CD14-positive monocyte (primary cell): ENCODE data around the gene ANAPC16. TPM values are rescaled to one million over a fixed set of nuclear protein-coding genes. Genes with fewer than 3 reads are reported as not detected.

Source experiments
- DNase-seq, 3 donors: peaks; one replicate each; pipeline ENCODE4 v3.0.0-alpha.2; 2011 to 2022
- H2AFZ ChIP-seq: 2 replicates; pipeline ENCODE4 v1.6.0; 2012; ENCODE audit warnings: mild to moderate bottlenecking, low read depth, low read length, inconsistent platforms; ENCODE audit not compliant: insufficient read depth, poor library complexity, severe bottlenecking
- H3K27ac ChIP-seq, 2 donors: 1 replicate in 1 of 2; 2 replicates in 1 of 2; pipeline ENCODE4 v1.5.1; 2012 to 2013; ENCODE audit warnings: low read length in 2 of 2, control low read depth in 1 of 2, inconsistent platforms in 1 of 2, low read depth in 1 of 2, mild to moderate bottlenecking in 1 of 2
- H3K27me3 ChIP-seq, 2 donors: one replicate each; pipeline versions ENCODE4 v1.6.0 to v1.6.1; 2011 to 2013; ENCODE audit warnings: low read length in 2 of 2; ENCODE audit not compliant: control insufficient read depth in 2 of 2, insufficient read depth in 2 of 2
- H3K36me3 ChIP-seq, 2 donors: replicated peaks in 1 of 2; 1 replicate in 1 of 2; 2 replicates in 1 of 2; pipeline versions ENCODE4 v1.5.1 to v1.6.1; 2012 to 2013; ENCODE audit warnings: low read length in 2 of 2, control low read depth in 1 of 2, inconsistent platforms in 1 of 2, mild to moderate bottlenecking in 1 of 2; ENCODE audit not compliant: insufficient read depth in 2 of 2, control insufficient read depth in 1 of 2
- H3K4me1 ChIP-seq, 2 donors: 1 replicate in 1 of 2; 2 replicates in 1 of 2; pipeline versions ENCODE4 v1.5.1 to v1.6.1; 2012 to 2013; ENCODE audit warnings: low read length in 2 of 2, control low read depth in 1 of 2, inconsistent platforms in 1 of 2, mild to moderate bottlenecking in 1 of 2, moderate library complexity in 1 of 2; ENCODE audit not compliant: insufficient read depth in 2 of 2, control insufficient read depth in 1 of 2
- H3K4me2 ChIP-seq: replicated peaks from 2 replicates; pipeline ENCODE3; 2012; ENCODE audit warnings: low read length, moderate library complexity, mild to moderate bottlenecking; ENCODE audit not compliant: poor library complexity, severe bottlenecking; ENCODE audit errors: extremely low read depth
- H3K4me3 ChIP-seq, 3 experiments: fragments of 200-600 bp in 1 of 3; sonication (generic) in 1 of 3; replicated peaks in 1 of 3; 1 replicate in 2 of 3; 2 replicates in 1 of 3; pipeline ENCODE4 v1.5.1; 2011 to 2013; ENCODE audit warnings: low read length in 3 of 3, mild to moderate bottlenecking in 3 of 3, control low read depth in 2 of 3, low read depth in 2 of 3, inconsistent platforms in 1 of 3, moderate library complexity in 1 of 3
- H3K79me2 ChIP-seq: 2 replicates; pipeline ENCODE4 v1.6.0; 2012; ENCODE audit warnings: mild to moderate bottlenecking, control low read depth, inconsistent platforms, low read length, moderate library complexity; ENCODE audit not compliant: insufficient read depth
- H3K9ac ChIP-seq: 2 replicates; pipeline ENCODE4 v1.6.0; 2017; ENCODE audit warnings: low read length, mild to moderate bottlenecking; ENCODE audit not compliant: insufficient read depth, poor library complexity, severe bottlenecking
- H3K9me3 ChIP-seq, 2 donors: replicated peaks in 1 of 2; 1 replicate in 1 of 2; 2 replicates in 1 of 2; pipeline versions ENCODE4 v1.5.1 to v1.6.1; 2012 to 2013; ENCODE audit warnings: low read length in 2 of 2, control low read depth in 1 of 2; ENCODE audit not compliant: control insufficient read depth in 1 of 2, insufficient read depth in 1 of 2
- H4K20me1 ChIP-seq: 2 replicates; pipeline ENCODE4 v1.6.0; 2012; ENCODE audit warnings: mild to moderate bottlenecking, low read length, control low read depth, moderate library complexity; ENCODE audit not compliant: insufficient read depth
- H3K27ac Mint-ChIP-seq, 7 donors: one replicate each; pipeline ENCODE4 v1.8.0; 2020; ENCODE audit warnings: mild to moderate bottlenecking in 7 of 7, mixed read lengths in 7 of 7, moderate library complexity in 6 of 7, inconsistent platforms in 2 of 7
- H3K27me3 Mint-ChIP-seq, 3 donors: one replicate each; pipeline ENCODE4 v1.8.0; 2021 to 2022; ENCODE audit warnings: low read depth in 3 of 3, mild to moderate bottlenecking in 3 of 3, mixed read lengths in 3 of 3, moderate library complexity in 3 of 3, inconsistent platforms in 1 of 3
- H3K36me3 Mint-ChIP-seq, 2 donors: one replicate each; pipeline ENCODE4 v1.8.0; 2020; ENCODE audit warnings: mixed read lengths in 2 of 2, inconsistent platforms in 1 of 2, mild to moderate bottlenecking in 1 of 2
- H3K4me1 Mint-ChIP-seq: one replicate; pipeline ENCODE4 v1.8.0; 2020; ENCODE audit warnings: mild to moderate bottlenecking, mixed read lengths
- H3K4me3 Mint-ChIP-seq, 2 donors: one replicate each; pipeline ENCODE4 v1.8.0; 2020; ENCODE audit warnings: mild to moderate bottlenecking in 2 of 2, mixed read lengths in 2 of 2, moderate library complexity in 1 of 2
- H3K9me3 Mint-ChIP-seq, 7 donors: one replicate each; pipeline ENCODE4 v1.8.0; 2020 to 2022; ENCODE audit warnings: mixed read lengths in 7 of 7, mild to moderate bottlenecking in 6 of 7, moderate library complexity in 6 of 7, inconsistent platforms in 2 of 7
- WGBS: methylation state at CpG from one replicate; pipeline ENCODE4 v1.1.5; 2013; ENCODE audit warnings: missing lambda C conversion rate; ENCODE audit not compliant: insufficient coverage; 5-methylcytosine and 5-hydroxymethylcytosine counted together
- intact Hi-C, 2 donors: fragments of 100-400 bp; cut with micrococcal nuclease; formaldehyde crosslinking; loops; one replicate each; pipeline versions ENCODE4 v1.15.0 to v1.15.1; 2023
- polyA plus RNA-seq, 3 donors: library from polyadenylated mRNA; depleted of rRNA in 1 of 3; unstranded in 2 of 3; stranded (reverse) in 1 of 3; fragments of 300-500 nt in 2 of 3; fragments of >200 nt in 1 of 3; fragmentation: Illumina TruSeq in 2 of 3; gene quantifications; 1 replicate in 2 of 3; 2 replicates in 1 of 3; pipeline ENCODE4 v1.2.3, GENCODE V29; 2012 to 2021
- TF ChIP-seq, protein P1 (sequence below): fragments of 200-600 bp; IDR thresholded peaks from one replicate; pipeline ENCODE4 v1.8.0; 2022; ENCODE audit warnings: antibody characterized with exemption, mild to moderate bottlenecking

Gene ANAPC16
- polyA plus RNA-seq, 3 donors = 65.5 to 167 (median 148) TPM

- H3K4me3 Mint-ChIP-seq = no peak overlapping the region
- H3K36me3 Mint-ChIP-seq = no peaks in the 10 kb centered on the region
- Histone ChIP-seq H3K4me2 (no peak overlapping the region), H3K27me3 (no peaks in the 10 kb centered on the region), H3K79me2 (no peaks in the 10 kb centered on the region), H3K9me3 (no peaks in the 10 kb centered on the region), H3K36me3 (no peaks in the 10 kb centered on the region), H3K4me3 (no peak overlapping the region), H3K4me1 (peaks cover 12% of the 10 kb centered on the region in 2 donors), H4K20me1 (no peaks in the 10 kb centered on the region), H3K27ac (no peak overlapping the region), H2AFZ (no peak overlapping the region), H3K9ac (no peak overlapping the region)
- 96% methylated on average over 4 of the region's 6 CpGs for WGBS
- H3K27ac Mint-ChIP-seq = peak overlapping the region in 1 of 7 donors; percentile 41
- TF ChIP-seq, protein P1, sequence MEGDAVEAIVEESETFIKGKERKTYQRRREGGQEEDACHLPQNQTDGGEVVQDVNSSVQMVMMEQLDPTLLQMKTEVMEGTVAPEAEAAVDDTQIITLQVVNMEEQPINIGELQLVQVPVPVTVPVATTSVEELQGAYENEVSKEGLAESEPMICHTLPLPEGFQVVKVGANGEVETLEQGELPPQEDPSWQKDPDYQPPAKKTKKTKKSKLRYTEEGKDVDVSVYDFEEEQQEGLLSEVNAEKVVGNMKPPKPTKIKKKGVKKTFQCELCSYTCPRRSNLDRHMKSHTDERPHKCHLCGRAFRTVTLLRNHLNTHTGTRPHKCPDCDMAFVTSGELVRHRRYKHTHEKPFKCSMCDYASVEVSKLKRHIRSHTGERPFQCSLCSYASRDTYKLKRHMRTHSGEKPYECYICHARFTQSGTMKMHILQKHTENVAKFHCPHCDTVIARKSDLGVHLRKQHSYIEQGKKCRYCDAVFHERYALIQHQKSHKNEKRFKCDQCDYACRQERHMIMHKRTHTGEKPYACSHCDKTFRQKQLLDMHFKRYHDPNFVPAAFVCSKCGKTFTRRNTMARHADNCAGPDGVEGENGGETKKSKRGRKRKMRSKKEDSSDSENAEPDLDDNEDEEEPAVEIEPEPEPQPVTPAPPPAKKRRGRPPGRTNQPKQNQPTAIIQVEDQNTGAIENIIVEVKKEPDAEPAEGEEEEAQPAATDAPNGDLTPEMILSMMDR = no peak
- no peaks in the 10 kb centered on the region for H3K9me3 Mint-ChIP-seq
- peaks cover 17% of the 10 kb centered on the region for H3K4me1 Mint-ChIP-seq
- H3K27me3 Mint-ChIP-seq = peaks cover 0 to 2% (median 2%) of the 10 kb centered on the region in 3 donors
- no peak for DNase-seq
- intact Hi-C loops = no loop called here
These were observed 49.7 kb downstream of the ANAPC16 start for GRCh38 chr10:72265508-72265907.

DNA sequence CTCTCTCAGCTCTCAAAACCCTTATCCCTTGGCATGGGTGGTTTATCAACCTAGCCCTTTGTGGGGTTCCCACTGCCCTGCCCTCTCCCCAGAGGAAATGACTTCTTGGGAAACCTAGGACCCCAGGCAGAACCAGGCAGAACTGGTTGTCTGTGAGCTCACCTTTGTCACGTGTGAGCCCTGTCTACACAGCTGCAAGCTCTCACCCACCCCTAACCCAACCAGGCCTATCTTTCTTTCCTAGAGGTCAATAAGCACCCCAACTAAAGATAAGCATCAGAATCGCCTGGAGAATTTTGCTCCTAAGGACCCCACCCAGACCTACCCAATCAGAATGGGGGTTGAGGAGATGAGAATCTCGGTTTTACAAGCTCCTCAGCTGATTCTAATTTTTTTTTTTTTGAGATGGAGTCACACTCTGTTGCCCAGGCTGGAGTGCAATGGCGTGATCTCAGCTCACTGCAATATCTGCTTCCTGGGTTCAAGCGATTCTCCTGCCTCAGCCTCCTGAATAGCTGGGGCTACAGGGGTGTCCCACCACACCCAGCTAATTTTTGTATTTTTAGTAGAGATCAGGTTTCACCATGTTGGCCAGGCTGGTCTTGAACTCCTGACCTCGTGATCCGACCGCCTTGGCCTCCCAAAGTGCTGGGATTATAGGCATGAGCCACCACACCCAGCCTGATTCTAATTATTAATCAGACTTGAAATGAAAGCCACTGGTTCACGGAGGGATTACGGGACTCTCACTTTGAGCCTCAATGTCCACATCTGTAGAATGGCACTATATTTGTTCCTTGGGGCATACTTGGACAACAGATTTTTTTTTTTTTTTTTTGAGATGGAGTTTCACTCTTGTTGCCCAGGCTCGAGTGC is 50.4 kb downstream of the ANAPC16 start:
- Mint-ChIP-seq H3K27me3 (peaks cover 0 to 9% (median 2%) of the 10 kb centered on the region in 3 donors), H3K36me3 (no peaks in the 10 kb centered on the region), H3K4me1 (peaks cover 12% of the 10 kb centered on the region), H3K9me3 (no peaks in the 10 kb centered on the region), H3K4me3 (no peak overlapping the region), H3K27ac (no peak overlapping the region)
- no peaks in the 10 kb centered on the region for H4K20me1 ChIP-seq
- peaks cover 4 to 5% of the 10 kb centered on the region in 2 donors for H3K4me1 ChIP-seq
- no peaks in the 10 kb centered on the region for H3K36me3 ChIP-seq
- 80% methylated on average over 1 of the region's 11 CpGs for WGBS
- intact Hi-C loops = no loop called here
- no peak overlapping the region for H3K9ac ChIP-seq
- no peaks in the 10 kb centered on the region for H3K79me2 ChIP-seq
- H3K4me3 ChIP-seq = no peak overlapping the region
- DNase-seq = no peak
- H2AFZ ChIP-seq = no peak overlapping the region
- H3K9me3 ChIP-seq = no peaks in the 10 kb centered on the region
- no peaks in the 10 kb centered on the region for H3K27me3 ChIP-seq
- no peak overlapping the region for H3K4me2 ChIP-seq
- H3K27ac ChIP-seq = no peak overlapping the region
- TF ChIP-seq, protein P1 = no peak
